Activated gamma-delta T cell treated with anti-CD3 and anti-CD28 coated beads, Interleukin-2, amount 50 U/mL, for 16 hours (primary cell): ENCODE data around the gene ADSS1.

ENCODE experiments used
- DNase-seq: peaks from one replicate; pipeline ENCODE4 v3.0.0-alpha.2; 2020; ENCODE audit warnings: low read depth

ADSS1 gene

GRCh38 chr14:104795781-104796686, 72.0 kb downstream of the ADSS1 start:
- peak; percentile 28 for DNase-seq

- DNase-seq: no peak
Observed at GRCh38 chr14:104796687-104797081, 72.7 kb downstream of the ADSS1 start.
